Measurements from ENCODE around the gene SIGLEC12.

Gene SIGLEC12

GRCh38 chr19:51513968-51514367 is 12.4 kb upstream of the SIGLEC12 start:
- no peaks in the 10 kb centered on the region for H3K36me3 ChIP-seq (ENCODE audit: insufficient read depth, low read length)
- no peaks in the 10 kb centered on the region for H3K4me1 ChIP-seq (ENCODE audit: insufficient read depth, low read length)
- TF ChIP-seq, protein P1, sequence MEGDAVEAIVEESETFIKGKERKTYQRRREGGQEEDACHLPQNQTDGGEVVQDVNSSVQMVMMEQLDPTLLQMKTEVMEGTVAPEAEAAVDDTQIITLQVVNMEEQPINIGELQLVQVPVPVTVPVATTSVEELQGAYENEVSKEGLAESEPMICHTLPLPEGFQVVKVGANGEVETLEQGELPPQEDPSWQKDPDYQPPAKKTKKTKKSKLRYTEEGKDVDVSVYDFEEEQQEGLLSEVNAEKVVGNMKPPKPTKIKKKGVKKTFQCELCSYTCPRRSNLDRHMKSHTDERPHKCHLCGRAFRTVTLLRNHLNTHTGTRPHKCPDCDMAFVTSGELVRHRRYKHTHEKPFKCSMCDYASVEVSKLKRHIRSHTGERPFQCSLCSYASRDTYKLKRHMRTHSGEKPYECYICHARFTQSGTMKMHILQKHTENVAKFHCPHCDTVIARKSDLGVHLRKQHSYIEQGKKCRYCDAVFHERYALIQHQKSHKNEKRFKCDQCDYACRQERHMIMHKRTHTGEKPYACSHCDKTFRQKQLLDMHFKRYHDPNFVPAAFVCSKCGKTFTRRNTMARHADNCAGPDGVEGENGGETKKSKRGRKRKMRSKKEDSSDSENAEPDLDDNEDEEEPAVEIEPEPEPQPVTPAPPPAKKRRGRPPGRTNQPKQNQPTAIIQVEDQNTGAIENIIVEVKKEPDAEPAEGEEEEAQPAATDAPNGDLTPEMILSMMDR (IDR thresholded peaks at IDR 0.05; ENCODE audit: borderline replicate concordance, extremely low read depth, low read length, poor library complexity, severe bottlenecking): no peak
- no peak for TF ChIP-seq EZH2 (IDR thresholded peaks at IDR 0.05; ENCODE audit: borderline replicate concordance, low read depth, low read length, severe bottlenecking)
- no peak overlapping the region for H3K9ac ChIP-seq (ENCODE audit: low read depth, low read length)
- no peaks in the 10 kb centered on the region for H4K20me1 ChIP-seq (ENCODE audit: insufficient read depth, low read length)
- ATAC-seq (ENCODE audit: insufficient read depth, low read depth): no peak
- H3K9me3 ChIP-seq (ENCODE audit: insufficient read depth, low read length, severe bottlenecking): no peaks in the 10 kb centered on the region
- no peaks in the 10 kb centered on the region for H3K79me2 ChIP-seq (ENCODE audit: insufficient read depth, low read length)
- H2AFZ ChIP-seq (ENCODE audit: low read depth, low read length): no peak overlapping the region
- H3K4me2 ChIP-seq (ENCODE audit: insufficient read depth, low read length): no peak overlapping the region
- DNase-seq: no peak
- no peak overlapping the region for H3K27ac ChIP-seq (ENCODE audit: low read length)
- H3K27me3 ChIP-seq (ENCODE audit: insufficient read depth, low read length, poor library complexity): no peaks in the 10 kb centered on the region
- H3K4me3 ChIP-seq (ENCODE audit: low read depth in 1 of 2, low read length in 2 of 2): no peak overlapping the region

GRCh38 chr19:51511353-51511752 is 9.8 kb upstream of the SIGLEC12 start:
- Histone ChIP-seq H4K20me1 (ENCODE audit: insufficient read depth, low read length) (no peaks in the 10 kb centered on the region), H3K4me3 (ENCODE audit: low read depth in 1 of 2, low read length in 2 of 2) (no peak overlapping the region), H3K79me2 (ENCODE audit: insufficient read depth, low read length) (no peaks in the 10 kb centered on the region), H2AFZ (ENCODE audit: low read depth, low read length) (no peak overlapping the region), H3K9ac (ENCODE audit: low read depth, low read length) (no peak overlapping the region), H3K36me3 (ENCODE audit: insufficient read depth, low read length) (no peaks in the 10 kb centered on the region), H3K9me3 (ENCODE audit: insufficient read depth, low read length, severe bottlenecking) (no peaks in the 10 kb centered on the region), H3K27me3 (ENCODE audit: insufficient read depth, low read length, poor library complexity) (no peaks in the 10 kb centered on the region), H3K4me1 (ENCODE audit: insufficient read depth, low read length) (no peaks in the 10 kb centered on the region), H3K4me2 (ENCODE audit: insufficient read depth, low read length) (no peak overlapping the region), H3K27ac (ENCODE audit: low read length) (no peak overlapping the region)
- TF ChIP-seq, protein P1 (IDR thresholded peaks at IDR 0.05; ENCODE audit: borderline replicate concordance, extremely low read depth, low read length, poor library complexity, severe bottlenecking): peak; percentile 56
- no peak for TF ChIP-seq EZH2 (IDR thresholded peaks at IDR 0.05; ENCODE audit: borderline replicate concordance, low read depth, low read length, severe bottlenecking)
- peak; percentile 7 for DNase-seq
- no peak for ATAC-seq (ENCODE audit: insufficient read depth, low read depth)

GRCh38 chr19:51509823-51510660 is 8.4 kb upstream of the SIGLEC12 start:
- Histone ChIP-seq H3K4me1 (ENCODE audit: insufficient read depth, low read length) (no peaks in the 10 kb centered on the region), H3K9ac (ENCODE audit: low read depth, low read length) (no peak overlapping the region), H3K4me3 (ENCODE audit: low read depth in 1 of 2, low read length in 2 of 2) (no peak overlapping the region), H3K27me3 (ENCODE audit: insufficient read depth, low read length, poor library complexity) (no peaks in the 10 kb centered on the region), H3K9me3 (ENCODE audit: insufficient read depth, low read length, severe bottlenecking) (no peaks in the 10 kb centered on the region), H3K27ac (ENCODE audit: low read length) (no peak overlapping the region), H3K4me2 (ENCODE audit: insufficient read depth, low read length) (no peak overlapping the region), H2AFZ (ENCODE audit: low read depth, low read length) (no peak overlapping the region), H4K20me1 (ENCODE audit: insufficient read depth, low read length) (no peaks in the 10 kb centered on the region), H3K79me2 (ENCODE audit: insufficient read depth, low read length) (no peaks in the 10 kb centered on the region), H3K36me3 (ENCODE audit: insufficient read depth, low read length) (no peaks in the 10 kb centered on the region)
- no peak for TF ChIP-seq EZH2 (IDR thresholded peaks at IDR 0.05; ENCODE audit: borderline replicate concordance, low read depth, low read length, severe bottlenecking)
- TF ChIP-seq, protein P1 (IDR thresholded peaks at IDR 0.05; ENCODE audit: borderline replicate concordance, extremely low read depth, low read length, poor library complexity, severe bottlenecking): no peak
- ATAC-seq (ENCODE audit: insufficient read depth, low read depth) (no peak), DNase-seq (no peak)
